HG03196 (cell line): Measurements from ENCODE around the gene KRT74.

Source experiments
- ATAC-seq: cut with Tn5 transposase; IDR thresholded peaks from one replicate; pipeline ENCODE4 v1.9.1; 2021; ENCODE audit not compliant: unreplicated experiment

The KRT74 gene

GRCh38 chr12:52522346-52523011 lies 51.2 kb downstream of the KRT74 start:
- ATAC-seq: no peak

DNA sequence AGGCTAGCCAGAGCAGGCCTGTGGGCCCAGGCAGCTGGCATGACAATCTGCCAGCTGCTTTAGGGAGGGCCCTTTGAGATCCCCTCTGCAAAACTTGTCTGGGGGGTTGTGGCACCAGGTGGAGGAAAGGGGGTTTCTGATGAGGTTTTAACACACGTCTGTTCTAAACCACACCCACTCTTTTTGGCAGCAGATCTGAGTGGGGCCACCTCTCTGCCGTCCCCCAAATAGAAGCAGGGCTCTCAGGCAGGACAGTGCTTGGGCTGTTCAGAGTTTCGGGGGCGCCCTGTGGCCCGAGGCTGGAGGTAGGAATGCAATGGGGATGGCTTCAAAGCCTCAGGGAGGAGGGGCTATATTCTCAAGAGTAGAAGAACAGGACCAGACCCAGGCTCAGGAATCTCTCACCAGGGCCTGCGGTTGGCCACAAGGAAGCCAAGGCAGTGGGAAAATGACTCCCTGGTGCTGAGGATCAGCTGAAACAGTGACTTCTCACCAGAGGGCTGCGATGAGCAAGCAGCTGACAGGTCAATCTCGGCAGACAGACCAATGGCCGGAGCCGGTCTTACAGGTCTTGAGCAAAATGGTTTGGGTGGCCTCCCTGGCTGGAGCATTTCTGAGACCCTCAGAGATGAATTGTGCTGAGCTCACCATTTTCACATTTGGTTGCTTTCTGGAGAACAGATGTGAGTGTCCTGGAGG lies 51.9 kb downstream of the KRT74 start:
- ATAC-seq: no peak

DNA sequence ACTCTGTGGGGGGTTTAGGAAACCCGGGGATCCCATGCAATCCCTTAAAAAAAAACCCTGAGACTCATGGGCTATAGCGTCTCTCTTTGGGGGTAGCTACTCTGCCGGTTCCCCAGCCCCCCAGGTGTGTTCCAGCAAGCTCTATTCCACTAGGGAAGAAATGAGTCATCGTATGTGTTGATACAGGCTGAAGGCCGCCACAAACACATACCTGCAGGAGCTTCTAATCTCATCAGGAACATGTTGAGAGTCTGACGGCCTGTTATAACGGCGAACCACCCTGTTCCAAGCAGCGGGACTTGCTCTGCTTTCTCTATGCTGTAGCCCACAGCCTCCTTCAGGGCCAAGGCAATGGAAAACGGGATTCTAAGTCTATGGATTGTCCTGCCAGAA lies 52.5 kb downstream of the KRT74 start:
- no peak for ATAC-seq

GRCh38 chr12:52519826-52520662 lies 53.6 kb downstream of the KRT74 start, which contains the start of gene KRT5:
Gene KRT5 (minus strand): TSS chr12:52520394. CDS start chr12:52520296, 98 bp downstream.
- ATAC-seq: no peak

- ATAC-seq: no peak
Observed at GRCh38 chr12:52519387-52519703, 54.3 kb downstream of the KRT74 start.

GRCh38 chr12:52518574-52519386 lies 54.9 kb downstream of the KRT74 start:
- no peak for ATAC-seq

GRCh38 chr12:52517888-52518287 lies 55.8 kb downstream of the KRT74 start:
- no peak for ATAC-seq

GRCh38 chr12:52517005-52517835 lies 56.4 kb downstream of the KRT74 start:
- ATAC-seq: no peak

- no peak for ATAC-seq
Observed at GRCh38 chr12:52515927-52516831, 57.5 kb downstream of the KRT74 start.
